Stimulated activated CD4-positive, alpha-beta T cell treated with anti-CD3 and anti-CD28 coated beads, Interleukin-4, amount 100 ng/mL, for 24 hours (primary cell): Measurements from ENCODE around the gene ADGRE3.
A peak's percentile ranks its signal among the peaks of the same experiment; 100 is the strongest.

ENCODE experiments used
- DNase-seq: peaks from one replicate; pipeline ENCODE4 v3.0.0-alpha.2; 2020

ADGRE3 gene

GRCh38 chr19:14674764-14675163 lies at the start of gene ADGRE3:
Gene ADGRE3, minus strand, starts transcription at chr19:14674844. Its CDS starts 74 bp downstream, at chr19:14674770.
- no peak for DNase-seq

- DNase-seq: no peak
Observed at GRCh38 chr19:14722127-14722526, 47.5 kb upstream of the ADGRE3 start.

- DNase-seq: no peak
Observed at GRCh38 chr19:14719162-14719561, 44.5 kb upstream of the ADGRE3 start.

- DNase-seq: no peak
Observed at GRCh38 chr19:14718522-14719116, 44.0 kb upstream of the ADGRE3 start.

GRCh38 chr19:14715841-14716240 lies 41.2 kb upstream of the ADGRE3 start:
- no peak for DNase-seq

- DNase-seq: no peak
Observed at GRCh38 chr19:14704450-14704849, 29.8 kb upstream of the ADGRE3 start.

- DNase-seq: no peak
Observed at GRCh38 chr19:14703833-14704232, 29.2 kb upstream of the ADGRE3 start.

- DNase-seq: no peak
Observed at GRCh38 chr19:14700711-14701375, 26.2 kb upstream of the ADGRE3 start.

GRCh38 chr19:14699641-14700040 lies 25.0 kb upstream of the ADGRE3 start:
- no peak for DNase-seq

- no peak for DNase-seq
Observed at GRCh38 chr19:14695471-14695870, 20.8 kb upstream of the ADGRE3 start.

GRCh38 chr19:14694641-14695266 lies 20.1 kb upstream of the ADGRE3 start:
- DNase-seq: no peak

- DNase-seq: peak; percentile 99
Observed at GRCh38 chr19:14689598-14690503, 15.2 kb upstream of the ADGRE3 start, which contains the start of gene ZNF333. Gene ZNF333, plus strand, starts transcription at chr19:14690048. Its CDS starts 3,444 bp downstream, at chr19:14693492.

GRCh38 chr19:14686411-14686810 lies 11.8 kb upstream of the ADGRE3 start:
- peak; percentile 33 for DNase-seq

GRCh38 chr19:14683439-14683838 lies 8.8 kb upstream of the ADGRE3 start:
- peak; percentile 13 for DNase-seq

- DNase-seq: no peak
Observed at GRCh38 chr19:14682084-14682483, 7.4 kb upstream of the ADGRE3 start.

- no peak for DNase-seq
Observed at GRCh38 chr19:14678199-14678598, 3.6 kb upstream of the ADGRE3 start.

GRCh38 chr19:14677464-14677863 lies 2.8 kb upstream of the ADGRE3 start:
- peak; percentile 19 for DNase-seq

GRCh38 chr19:14676762-14677161 lies 2.1 kb upstream of the ADGRE3 start:
- no peak for DNase-seq

GRCh38 chr19:14673088-14673487 lies 1.6 kb downstream of the ADGRE3 start:
- no peak for DNase-seq

- no peak for DNase-seq
Observed at GRCh38 chr19:14672188-14672872, 2.3 kb downstream of the ADGRE3 start.

- no peak for DNase-seq
Observed at GRCh38 chr19:14670408-14670807, 4.2 kb downstream of the ADGRE3 start.

- DNase-seq: no peak
Observed at GRCh38 chr19:14669940-14670339, 4.7 kb downstream of the ADGRE3 start.
